Breast epithelium (tissue), 4 donors: ENCODE data around the gene TCHP. TPM values are rescaled to one million over a fixed set of nuclear protein-coding genes. Genes with fewer than 3 reads are reported as not detected.
"Not testable (repeated sequence)": the region's sequence is repeated elsewhere in the genome, so short reads cannot be mapped to it uniquely, and the experiment has no call there.

ENCODE experiments used
- DNase-seq, 2 donors: peaks; one replicate each; pipeline ENCODE4 v3.0.0-alpha.2; 2019; ENCODE audit warnings: low spot score in 2 of 2
- H3K27ac ChIP-seq, 2 donors: fragments of 200-600 bp; sonication (generic) in 1 of 2; one replicate each; pipeline ENCODE4 v1.5.1; 2016 to 2019; ENCODE audit warnings: mild to moderate bottlenecking in 1 of 2
- H3K27me3 ChIP-seq, 2 donors: fragments of 200-600 bp; sonication (generic) in 1 of 2; one replicate each; pipeline versions ENCODE4 v1.5.1 to v1.6.0; 2017 to 2019; ENCODE audit warnings: control low read depth in 1 of 2, mild to moderate bottlenecking in 1 of 2
- H3K36me3 ChIP-seq: fragments of 200-600 bp; one replicate; pipeline ENCODE4 v1.5.1; 2019
- H3K4me1 ChIP-seq, 2 donors: fragments of 200-600 bp; sonication (generic); one replicate each; pipeline ENCODE4 v1.5.1; 2016 to 2019; ENCODE audit warnings: control low read depth in 1 of 2
- H3K4me3 ChIP-seq, 3 donors: fragments of 200-600 bp; sonication (generic); 1 replicate in 2 of 3; 2 replicates in 1 of 3; pipeline ENCODE4 v1.5.1; 2016 to 2019; ENCODE audit warnings: mild to moderate bottlenecking in 3 of 3, moderate library complexity in 2 of 3
- H3K9me3 ChIP-seq, 2 donors: fragments of 200-600 bp; sonication (generic) in 1 of 2; one replicate each; pipeline ENCODE4 v1.5.1; 2016 to 2019; ENCODE audit warnings: control low read depth in 1 of 2
- POLR2A ChIP-seq: fragments of 450-650 bp; IDR thresholded peaks from one replicate; pipeline ENCODE4 v1.6.1; 2016; ENCODE audit warnings: antibody characterized with exemption, mild to moderate bottlenecking, moderate library complexity
- POLR2AphosphoS5 ChIP-seq, 3 donors: sonication (generic); formaldehyde crosslinking; IDR thresholded peaks; one replicate each; pipeline ENCODE4 v1.6.1; 2017; ENCODE audit warnings: antibody characterized with exemption in 3 of 3
- intact Hi-C: fragments of 100-400 bp; cut with DNase I; formaldehyde crosslinking; loops from one replicate; pipeline ENCODE4 v1.15.1; 2023; ENCODE audit warnings: low total_unique reads
- total RNA-seq, 3 donors: library from RNA; depleted of rRNA; stranded (reverse); fragments of >200 nt; gene quantifications; one replicate each; pipeline ENCODE4 v1.1.0, GENCODE V29; 2016
- TF ChIP-seq, protein P1 (sequence below), 3 donors: fragments of 450-650 bp; IDR thresholded peaks; one replicate each; pipeline ENCODE4 v1.5.1; 2016 to 2017; ENCODE audit warnings: antibody characterized with exemption in 3 of 3, mild to moderate bottlenecking in 3 of 3, moderate library complexity in 3 of 3

The TCHP gene
- total RNA-seq, 3 donors from 2014 or later, result 10.2 to 20.0 (median 18.6) TPM

DNA sequence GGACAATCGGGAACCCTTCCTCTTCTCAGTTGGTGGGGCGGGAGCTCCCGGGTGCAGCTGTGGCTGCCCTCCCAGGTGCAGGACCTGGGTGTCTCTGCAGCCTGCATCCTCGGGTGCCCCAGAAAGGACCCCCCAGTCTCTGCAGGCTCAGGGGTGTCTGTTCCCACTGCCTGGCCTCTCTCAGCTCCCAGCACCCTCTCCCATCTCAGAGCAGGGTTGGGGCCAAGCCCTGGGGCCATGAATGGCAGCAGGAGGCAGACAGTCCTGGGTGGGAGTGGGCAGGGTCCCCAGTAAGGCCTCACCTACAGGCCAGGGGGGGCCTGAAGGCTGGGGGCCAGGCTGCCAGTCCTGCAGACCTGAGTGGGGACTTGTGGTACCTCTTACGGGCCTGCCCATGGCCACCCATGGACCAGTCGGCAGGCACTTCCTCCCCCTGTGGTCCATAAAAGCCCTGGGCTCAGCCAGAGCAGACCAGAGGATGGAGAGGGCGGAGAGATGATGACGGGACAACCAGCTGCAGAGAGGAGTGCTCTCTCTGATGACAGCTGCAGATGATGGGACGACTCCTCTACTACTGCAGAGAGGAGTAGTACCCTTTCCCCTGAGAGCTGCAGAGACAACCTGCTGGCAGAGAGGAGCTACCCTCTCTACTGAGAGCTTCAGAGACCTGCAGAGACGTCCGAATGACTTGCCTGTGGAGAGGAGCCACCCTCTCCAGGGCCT, 26.6 kb downstream of the TCHP start:
- Histone ChIP-seq H3K9me3 (no peaks in the 10 kb centered on the region), H3K27ac (no peak overlapping the region), H3K4me1 (no peaks in the 10 kb centered on the region), H3K36me3 (no peaks in the 10 kb centered on the region), H3K27me3 (no peaks in the 10 kb centered on the region), H3K4me3 (no peak overlapping the region)
- no peak for TF ChIP-seq POLR2A
- TF ChIP-seq, protein P1, sequence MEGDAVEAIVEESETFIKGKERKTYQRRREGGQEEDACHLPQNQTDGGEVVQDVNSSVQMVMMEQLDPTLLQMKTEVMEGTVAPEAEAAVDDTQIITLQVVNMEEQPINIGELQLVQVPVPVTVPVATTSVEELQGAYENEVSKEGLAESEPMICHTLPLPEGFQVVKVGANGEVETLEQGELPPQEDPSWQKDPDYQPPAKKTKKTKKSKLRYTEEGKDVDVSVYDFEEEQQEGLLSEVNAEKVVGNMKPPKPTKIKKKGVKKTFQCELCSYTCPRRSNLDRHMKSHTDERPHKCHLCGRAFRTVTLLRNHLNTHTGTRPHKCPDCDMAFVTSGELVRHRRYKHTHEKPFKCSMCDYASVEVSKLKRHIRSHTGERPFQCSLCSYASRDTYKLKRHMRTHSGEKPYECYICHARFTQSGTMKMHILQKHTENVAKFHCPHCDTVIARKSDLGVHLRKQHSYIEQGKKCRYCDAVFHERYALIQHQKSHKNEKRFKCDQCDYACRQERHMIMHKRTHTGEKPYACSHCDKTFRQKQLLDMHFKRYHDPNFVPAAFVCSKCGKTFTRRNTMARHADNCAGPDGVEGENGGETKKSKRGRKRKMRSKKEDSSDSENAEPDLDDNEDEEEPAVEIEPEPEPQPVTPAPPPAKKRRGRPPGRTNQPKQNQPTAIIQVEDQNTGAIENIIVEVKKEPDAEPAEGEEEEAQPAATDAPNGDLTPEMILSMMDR (IDR thresholded peaks at IDR 0.05), result no peak
- no peak for TF ChIP-seq POLR2AphosphoS5 (IDR thresholded peaks at IDR 0.05)
- peak in 1 of 2 donors; percentile 31 for DNase-seq
- intact Hi-C loops, result no loop called here

DNA sequence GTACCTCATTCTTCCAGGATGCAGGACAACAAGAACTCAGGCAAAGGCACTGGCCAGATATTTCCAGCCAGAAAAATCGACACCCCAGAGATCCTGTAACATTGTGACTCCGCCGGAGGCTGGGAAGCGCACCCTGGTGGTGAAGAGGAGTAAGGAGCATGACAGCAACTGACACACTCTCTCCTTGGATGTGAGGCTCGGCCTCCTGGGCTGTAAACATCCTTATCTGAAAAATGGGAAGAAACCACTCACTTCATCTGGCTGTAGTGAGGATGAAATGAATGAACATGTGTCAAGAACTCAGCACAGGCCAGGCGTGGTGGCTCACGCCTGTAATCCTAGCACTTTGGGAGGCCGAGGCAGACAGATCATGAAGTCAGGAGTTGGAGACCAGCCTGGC, 27.5 kb downstream of the TCHP start:
- no peaks in the 10 kb centered on the region for H3K36me3 ChIP-seq
- no peaks in the 10 kb centered on the region for H3K27me3 ChIP-seq
- TF ChIP-seq, protein P1 (IDR thresholded peaks at IDR 0.05), result peak; percentile 20 to 40 (median 38)
- no peak for TF ChIP-seq POLR2A
- intact Hi-C loops, result no loop called here
- H3K27ac ChIP-seq, result no peak overlapping the region
- H3K4me1 ChIP-seq, result no peaks in the 10 kb centered on the region
- no peak overlapping the region for H3K4me3 ChIP-seq
- DNase-seq, result peak in 1 of 2 donors; percentile 39
- no peaks in the 10 kb centered on the region for H3K9me3 ChIP-seq

DNA sequence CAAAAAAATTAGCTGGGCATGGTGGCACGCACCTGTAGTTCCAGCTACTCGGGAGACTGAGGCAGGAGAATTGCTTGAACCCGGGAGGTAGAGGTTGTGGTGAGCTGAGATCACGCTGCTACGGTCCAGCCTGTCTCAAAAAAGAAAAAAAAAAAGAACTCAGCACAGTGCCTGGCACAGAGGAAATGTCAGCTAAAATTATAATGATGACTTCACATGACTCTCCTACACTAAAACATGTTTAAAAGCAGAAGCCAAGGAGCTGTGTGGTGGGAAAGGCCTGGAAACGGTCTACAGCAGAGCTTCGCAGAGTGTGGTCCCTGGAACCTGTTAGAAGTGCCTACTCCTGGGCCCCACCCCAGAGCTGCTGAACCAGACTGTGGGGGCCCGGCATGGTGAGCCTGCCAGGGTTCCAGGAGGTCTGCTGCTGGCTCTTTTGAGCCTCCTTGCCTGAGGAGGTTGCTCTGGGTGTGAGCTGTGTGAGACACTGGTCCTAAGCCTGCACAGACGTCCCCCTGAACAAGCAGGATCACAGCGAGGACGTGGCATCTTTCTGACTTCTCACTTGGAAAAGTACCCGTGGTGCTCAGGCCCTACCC, 28.1 kb downstream of the TCHP start:
- H3K4me3 ChIP-seq, result no peak overlapping the region
- no peaks in the 10 kb centered on the region for H3K9me3 ChIP-seq
- no peak overlapping the region for H3K27ac ChIP-seq
- no peaks in the 10 kb centered on the region for H3K4me1 ChIP-seq
- no peaks in the 10 kb centered on the region for H3K36me3 ChIP-seq
- TF ChIP-seq POLR2AphosphoS5 (IDR thresholded peaks at IDR 0.05) (no peak), POLR2A (no peak)
- TF ChIP-seq, protein P1 (IDR thresholded peaks at IDR 0.05), result no peak
- DNase-seq, result peak in 1 of 2 donors; percentile 45
- H3K27me3 ChIP-seq, result no peaks in the 10 kb centered on the region
- intact Hi-C loops, result no loop called here

DNA sequence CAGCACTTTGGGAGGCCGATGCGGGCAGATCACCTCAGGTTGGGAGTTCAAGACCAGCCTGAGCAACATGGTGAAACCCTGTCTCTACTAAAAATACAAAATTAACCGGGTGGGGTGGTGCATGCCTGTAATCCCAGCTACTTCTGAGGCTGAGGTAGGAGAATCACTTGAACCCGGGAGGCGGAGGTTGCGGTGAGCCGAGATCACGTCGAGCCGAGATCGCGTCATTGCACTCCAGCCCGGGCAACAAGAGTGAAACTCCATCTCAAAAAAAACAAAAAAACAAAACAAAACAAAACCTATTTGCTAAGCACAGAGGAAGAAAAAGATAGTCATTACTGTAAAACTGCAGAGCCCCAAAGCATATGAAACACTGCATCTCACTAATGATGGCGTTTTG, 29.3 kb downstream of the TCHP start:
- DNase-seq, H3K4me1 ChIP-seq, H3K27ac ChIP-seq, H3K4me3 ChIP-seq, intact Hi-C loops, H3K9me3 ChIP-seq, H3K27me3 ChIP-seq, H3K36me3 ChIP-seq: not testable (repeated sequence)

DNA sequence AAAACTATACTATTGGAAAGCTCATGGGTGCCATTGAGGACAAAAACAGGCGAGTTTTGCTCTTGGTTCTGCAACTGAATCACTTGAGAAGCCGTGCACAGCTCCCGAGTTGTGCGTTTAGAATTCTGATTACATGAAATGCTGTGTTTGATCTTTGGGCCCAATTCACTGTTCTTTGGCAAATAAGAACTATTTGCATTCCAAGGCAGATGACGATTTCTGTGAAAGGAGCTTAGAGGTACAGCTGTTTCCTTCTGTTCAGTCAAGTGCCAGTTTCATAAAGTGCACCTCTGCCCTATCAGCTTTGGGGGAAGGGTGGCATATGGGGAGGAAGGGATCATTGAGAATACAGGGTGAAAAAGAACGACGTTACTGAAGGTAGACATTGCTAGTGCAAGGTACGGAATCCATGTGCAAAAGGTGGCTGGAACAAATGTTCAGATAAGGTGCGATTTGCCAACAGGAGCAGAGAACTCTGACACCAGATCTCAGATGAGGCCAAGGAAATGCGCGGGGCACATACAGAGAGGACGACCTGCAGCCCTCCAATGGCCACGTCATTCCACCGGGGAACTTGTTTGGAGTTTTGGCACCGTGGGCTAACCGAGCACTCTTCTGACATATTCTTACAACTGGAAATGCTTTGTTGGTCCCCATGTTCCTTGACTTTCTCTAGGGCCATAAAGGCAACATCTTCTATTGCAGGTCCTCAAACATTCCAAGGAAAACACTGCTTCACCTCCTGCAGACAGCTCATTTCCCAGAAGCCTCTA, 30.1 kb downstream of the TCHP start:
- Histone ChIP-seq H3K4me1 (no peaks in the 10 kb centered on the region), H3K9me3 (no peaks in the 10 kb centered on the region), H3K36me3 (no peaks in the 10 kb centered on the region), H3K27ac (no peak overlapping the region), H3K27me3 (no peaks in the 10 kb centered on the region), H3K4me3 (no peak overlapping the region)
- TF ChIP-seq, protein P1 (IDR thresholded peaks at IDR 0.05), result no peak
- TF ChIP-seq POLR2A, result no peak
- TF ChIP-seq POLR2AphosphoS5 (IDR thresholded peaks at IDR 0.05), result no peak
- DNase-seq, result no peak
- intact Hi-C loops, result no loop called here
